Measurements from ENCODE around the gene PTPRR.

Gene PTPRR

GRCh38 chr12:70960484-70960883 lies 39.9 kb upstream of the PTPRR start:
- H3K27ac ChIP-seq: no peak overlapping the region
- no peak for TF ChIP-seq CTCF (conservative IDR thresholded peaks at IDR 0.05)

GRCh38 chr12:70955415-70955814 lies 34.9 kb upstream of the PTPRR start:
- no peak overlapping the region for H3K27ac ChIP-seq
- TF ChIP-seq CTCF (conservative IDR thresholded peaks at IDR 0.05): no peak

- no peak for TF ChIP-seq CTCF (conservative IDR thresholded peaks at IDR 0.05)
- no peak overlapping the region for H3K27ac ChIP-seq
These were observed 29.9 kb upstream of the PTPRR start for GRCh38 chr12:70950451-70950850.

- TF ChIP-seq CTCF (conservative IDR thresholded peaks at IDR 0.05): no peak
- H3K27ac ChIP-seq: no peak overlapping the region
These were observed 28.4 kb upstream of the PTPRR start for GRCh38 chr12:70948976-70949336.

- TF ChIP-seq CTCF (conservative IDR thresholded peaks at IDR 0.05): no peak
- H3K27ac ChIP-seq: no peak overlapping the region
These were observed 27.9 kb upstream of the PTPRR start for GRCh38 chr12:70948236-70948975.

- TF ChIP-seq CTCF (conservative IDR thresholded peaks at IDR 0.05): no peak
- H3K27ac ChIP-seq: no peak overlapping the region
These were observed 15.8 kb upstream of the PTPRR start for GRCh38 chr12:70936203-70936813.

GRCh38 chr12:70933133-70933532 lies 12.6 kb upstream of the PTPRR start:
- no peak for TF ChIP-seq CTCF (conservative IDR thresholded peaks at IDR 0.05)

More at GRCh38 chr12:70933133-70933532, 12.6 kb upstream of the PTPRR start:
- no peak overlapping the region for H3K27ac ChIP-seq
